ENCODE measurements around the gene PLEKHM3.

PLEKHM3 gene

DNA sequence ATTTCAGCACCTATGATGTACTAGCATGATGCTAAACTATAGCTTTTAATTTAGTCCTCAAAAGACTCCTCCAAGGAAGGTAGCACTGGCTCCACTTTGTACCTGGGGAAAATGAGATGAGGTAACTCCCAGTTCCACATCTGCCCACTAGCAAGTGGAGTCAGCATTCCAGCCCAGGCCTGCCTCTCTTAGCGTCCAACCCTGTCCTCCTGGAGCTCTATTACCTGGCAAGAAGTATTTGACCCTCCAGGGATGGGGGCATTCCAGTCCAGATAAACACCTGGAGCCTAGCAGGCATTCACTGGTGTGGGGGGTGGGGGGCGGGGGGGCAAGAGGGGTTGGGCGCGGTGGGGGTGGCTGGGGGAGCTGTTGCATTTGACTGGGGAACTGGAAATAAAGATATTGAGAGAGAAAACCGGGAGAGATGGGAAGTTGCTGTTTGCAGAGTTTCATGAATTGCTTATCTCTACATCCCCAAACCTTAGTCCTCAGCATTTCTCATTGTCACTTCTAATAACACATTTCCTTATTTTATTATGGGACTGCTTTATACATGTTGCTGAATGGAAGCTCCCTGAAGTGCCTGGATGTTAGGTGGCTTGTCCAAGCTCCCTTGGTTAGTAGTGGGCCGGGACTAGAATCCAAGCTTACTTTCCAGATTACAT, 233.6 kb downstream of the PLEKHM3 start:
- Histone ChIP-seq H3K36me3 (replicated peaks; ENCODE audit: low read depth, low read length) (no peaks in the 10 kb centered on the region), H2AFZ (ENCODE audit: low read depth, low read length) (no peak overlapping the region), H3K79me2 (ENCODE audit: low read length) (no peaks in the 10 kb centered on the region), H4K20me1 (ENCODE audit: insufficient read depth, low read length) (no peaks in the 10 kb centered on the region), H3K4me1 (ENCODE audit: low read length) (peaks cover 9% of the 10 kb centered on the region), H3K4me2 (ENCODE audit: low read length) (peak overlapping the region; percentile 44; the same call in 1 of the 2 replicates), H3K4me3 (ENCODE audit: low read length) (no peak overlapping the region; the same call in 1 of the 2 replicates), H3K9ac (ENCODE audit: low read length) (no peak overlapping the region), H3K27me3 (ENCODE audit: low read depth, low read length) (no peaks in the 10 kb centered on the region), H3K27ac (ENCODE audit: low read length) (no peak overlapping the region), H3K9me3 (ENCODE audit: insufficient read depth, low read length) (no peaks in the 10 kb centered on the region)
- TF ChIP-seq, protein P1, sequence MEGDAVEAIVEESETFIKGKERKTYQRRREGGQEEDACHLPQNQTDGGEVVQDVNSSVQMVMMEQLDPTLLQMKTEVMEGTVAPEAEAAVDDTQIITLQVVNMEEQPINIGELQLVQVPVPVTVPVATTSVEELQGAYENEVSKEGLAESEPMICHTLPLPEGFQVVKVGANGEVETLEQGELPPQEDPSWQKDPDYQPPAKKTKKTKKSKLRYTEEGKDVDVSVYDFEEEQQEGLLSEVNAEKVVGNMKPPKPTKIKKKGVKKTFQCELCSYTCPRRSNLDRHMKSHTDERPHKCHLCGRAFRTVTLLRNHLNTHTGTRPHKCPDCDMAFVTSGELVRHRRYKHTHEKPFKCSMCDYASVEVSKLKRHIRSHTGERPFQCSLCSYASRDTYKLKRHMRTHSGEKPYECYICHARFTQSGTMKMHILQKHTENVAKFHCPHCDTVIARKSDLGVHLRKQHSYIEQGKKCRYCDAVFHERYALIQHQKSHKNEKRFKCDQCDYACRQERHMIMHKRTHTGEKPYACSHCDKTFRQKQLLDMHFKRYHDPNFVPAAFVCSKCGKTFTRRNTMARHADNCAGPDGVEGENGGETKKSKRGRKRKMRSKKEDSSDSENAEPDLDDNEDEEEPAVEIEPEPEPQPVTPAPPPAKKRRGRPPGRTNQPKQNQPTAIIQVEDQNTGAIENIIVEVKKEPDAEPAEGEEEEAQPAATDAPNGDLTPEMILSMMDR (IDR thresholded peaks at IDR 0.05; ENCODE audit: low read depth, low read length) = no peak
- no peak for TF ChIP-seq EZH2phosphoT487 (IDR thresholded peaks at IDR 0.05; ENCODE audit: low read depth)

DNA sequence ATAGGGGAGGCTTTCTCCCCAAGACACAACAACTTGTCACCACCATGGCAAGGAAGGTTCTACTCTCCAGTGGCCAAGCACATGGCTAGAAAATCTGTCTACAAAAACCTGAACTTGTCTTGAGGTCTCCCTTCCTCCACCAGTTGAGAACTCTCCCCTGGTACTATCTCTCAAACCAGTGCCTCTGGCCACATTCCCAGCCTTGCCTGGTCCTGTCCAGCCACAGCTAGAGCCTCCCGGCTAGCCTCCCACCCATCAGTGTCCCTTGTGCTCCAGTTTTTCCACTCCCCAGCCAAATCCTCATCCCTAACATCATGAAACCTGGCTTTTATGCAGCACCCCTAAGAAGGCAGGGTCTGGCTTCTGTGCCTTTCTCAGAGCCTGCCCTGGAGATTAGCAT, 234.4 kb downstream of the PLEKHM3 start:
- TF ChIP-seq, protein P1 (IDR thresholded peaks at IDR 0.05; ENCODE audit: low read depth, low read length) = no peak
- TF ChIP-seq EZH2phosphoT487 (IDR thresholded peaks at IDR 0.05; ENCODE audit: low read depth) = no peak
- Histone ChIP-seq H3K4me2 (ENCODE audit: low read length) (no peak overlapping the region), H4K20me1 (ENCODE audit: insufficient read depth, low read length) (no peaks in the 10 kb centered on the region), H3K27ac (ENCODE audit: low read length) (no peak overlapping the region), H3K9me3 (ENCODE audit: insufficient read depth, low read length) (no peaks in the 10 kb centered on the region), H3K4me1 (ENCODE audit: low read length) (peaks cover 9% of the 10 kb centered on the region), H3K79me2 (ENCODE audit: low read length) (no peaks in the 10 kb centered on the region), H3K27me3 (ENCODE audit: low read depth, low read length) (no peaks in the 10 kb centered on the region), H2AFZ (ENCODE audit: low read depth, low read length) (no peak overlapping the region), H3K36me3 (replicated peaks; ENCODE audit: low read depth, low read length) (no peaks in the 10 kb centered on the region), H3K4me3 (ENCODE audit: low read length) (no peak overlapping the region), H3K9ac (ENCODE audit: low read length) (no peak overlapping the region)

- H2AFZ ChIP-seq (ENCODE audit: low read depth, low read length) = no peak overlapping the region
- H3K9me3 ChIP-seq (ENCODE audit: insufficient read depth, low read length) = no peaks in the 10 kb centered on the region
- no peaks in the 10 kb centered on the region for H4K20me1 ChIP-seq (ENCODE audit: insufficient read depth, low read length)
- TF ChIP-seq EZH2phosphoT487 (IDR thresholded peaks at IDR 0.05; ENCODE audit: low read depth) = no peak
- TF ChIP-seq, protein P1 (IDR thresholded peaks at IDR 0.05; ENCODE audit: low read depth, low read length) = no peak
- peaks cover 19% of the 10 kb centered on the region for H3K4me1 ChIP-seq (ENCODE audit: low read length)
- no peak overlapping the region for H3K27ac ChIP-seq (ENCODE audit: low read length)
- no peak overlapping the region for H3K4me2 ChIP-seq (ENCODE audit: low read length)
- H3K79me2 ChIP-seq (ENCODE audit: low read length) = no peaks in the 10 kb centered on the region
- no peaks in the 10 kb centered on the region for H3K36me3 ChIP-seq (replicated peaks; ENCODE audit: low read depth, low read length)
- H3K27me3 ChIP-seq (ENCODE audit: low read depth, low read length) = no peaks in the 10 kb centered on the region
- H3K9ac ChIP-seq (ENCODE audit: low read length) = no peak overlapping the region
- no peak overlapping the region for H3K4me3 ChIP-seq (ENCODE audit: low read length)
Observed at GRCh38 chr2:207787800-207788199, 237.5 kb downstream of the PLEKHM3 start.

- Histone ChIP-seq H3K9ac (ENCODE audit: low read length) (no peak overlapping the region), H3K9me3 (ENCODE audit: insufficient read depth, low read length) (no peaks in the 10 kb centered on the region), H4K20me1 (ENCODE audit: insufficient read depth, low read length) (no peaks in the 10 kb centered on the region), H3K4me3 (ENCODE audit: low read length) (no peak overlapping the region), H3K36me3 (replicated peaks; ENCODE audit: low read depth, low read length) (no peaks in the 10 kb centered on the region), H3K27me3 (ENCODE audit: low read depth, low read length) (no peaks in the 10 kb centered on the region; the same call in 1 of the 2 replicates), H3K27ac (ENCODE audit: low read length) (no peak overlapping the region), H2AFZ (ENCODE audit: low read depth, low read length) (no peak overlapping the region), H3K4me2 (ENCODE audit: low read length) (no peak overlapping the region), H3K79me2 (ENCODE audit: low read length) (no peaks in the 10 kb centered on the region), H3K4me1 (ENCODE audit: low read length) (peaks cover 13% of the 10 kb centered on the region)
- TF ChIP-seq, protein P1 (IDR thresholded peaks at IDR 0.05; ENCODE audit: low read depth, low read length) = no peak
- TF ChIP-seq EZH2phosphoT487 (IDR thresholded peaks at IDR 0.05; ENCODE audit: low read depth) = no peak
Observed at GRCh38 chr2:207787017-207787416, 238.3 kb downstream of the PLEKHM3 start.

All from OCI-LY3 (cell line).